ENCODE data around the gene THBD.

THBD gene

GRCh38 chr20:23039136-23039875 is 10.2 kb downstream of the THBD start:
- Histone ChIP-seq H3K27me3 (no peaks in the 10 kb centered on the region), H3K36me3 (no peaks in the 10 kb centered on the region), H3K4me1 (no peaks in the 10 kb centered on the region), H3K9me3 (no peaks in the 10 kb centered on the region; the same call in 1 of the 2 replicates), H3K4me3 (ENCODE audit: low read depth, low read length) (no peak overlapping the region)
- no peak for TF ChIP-seq CTCF (IDR thresholded peaks at IDR 0.05; ENCODE audit: low read depth, low read length)
- no peak for DNase-seq

GRCh38 chr20:23037017-23037481 is 12.4 kb downstream of the THBD start:
- Histone ChIP-seq H3K4me3 (ENCODE audit: low read depth, low read length) (no peak overlapping the region), H3K36me3 (no peaks in the 10 kb centered on the region), H3K9me3 (no peaks in the 10 kb centered on the region; the same call in 1 of the 2 replicates), H3K4me1 (no peaks in the 10 kb centered on the region), H3K27me3 (no peaks in the 10 kb centered on the region)
- DNase-seq, result no peak
- no peak for TF ChIP-seq CTCF (IDR thresholded peaks at IDR 0.05; ENCODE audit: low read depth, low read length)

GRCh38 chr20:23036371-23036770 is 13.1 kb downstream of the THBD start:
- H3K27me3 ChIP-seq, result no peaks in the 10 kb centered on the region
- H3K9me3 ChIP-seq, result no peaks in the 10 kb centered on the region; the same call in 1 of the 2 replicates
- no peak for DNase-seq
- no peak overlapping the region for H3K4me3 ChIP-seq (ENCODE audit: low read depth, low read length)
- TF ChIP-seq CTCF (IDR thresholded peaks at IDR 0.05; ENCODE audit: low read depth, low read length), result no peak
- no peaks in the 10 kb centered on the region for H3K36me3 ChIP-seq
- H3K4me1 ChIP-seq, result no peaks in the 10 kb centered on the region

DNA sequence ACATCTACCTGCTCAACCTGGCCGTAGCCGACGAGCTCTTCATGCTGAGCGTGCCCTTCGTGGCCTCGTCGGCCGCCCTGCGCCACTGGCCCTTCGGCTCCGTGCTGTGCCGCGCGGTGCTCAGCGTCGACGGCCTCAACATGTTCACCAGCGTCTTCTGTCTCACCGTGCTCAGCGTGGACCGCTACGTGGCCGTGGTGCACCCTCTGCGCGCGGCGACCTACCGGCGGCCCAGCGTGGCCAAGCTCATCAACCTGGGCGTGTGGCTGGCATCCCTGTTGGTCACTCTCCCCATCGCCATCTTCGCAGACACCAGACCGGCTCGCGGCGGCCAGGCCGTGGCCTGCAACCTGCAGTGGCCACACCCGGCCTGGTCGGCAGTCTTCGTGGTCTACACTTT is 13.7 kb downstream of the THBD start:
- Histone ChIP-seq H3K9me3 (no peaks in the 10 kb centered on the region; the same call in 1 of the 2 replicates), H3K4me3 (ENCODE audit: low read depth, low read length) (no peak overlapping the region), H3K36me3 (no peaks in the 10 kb centered on the region), H3K4me1 (no peaks in the 10 kb centered on the region), H3K27me3 (no peaks in the 10 kb centered on the region)
- TF ChIP-seq CTCF (IDR thresholded peaks at IDR 0.05; ENCODE audit: low read depth, low read length), result no peak
- DNase-seq, result no peak

GRCh38 chr20:23034721-23035671 is 14.5 kb downstream of the THBD start, which contains the start of gene SSTR4:
Gene SSTR4 (plus strand): TSS chr20:23035312. CDS start chr20:23035484, 172 bp downstream.
- no peaks in the 10 kb centered on the region for H3K4me1 ChIP-seq
- no peak for DNase-seq
- no peaks in the 10 kb centered on the region; the same call in 1 of the 2 replicates for H3K9me3 ChIP-seq
- H3K36me3 ChIP-seq, result no peaks in the 10 kb centered on the region
- no peak for TF ChIP-seq CTCF (IDR thresholded peaks at IDR 0.05; ENCODE audit: low read depth, low read length)
- H3K27me3 ChIP-seq, result no peaks in the 10 kb centered on the region
- no peak within 1 kb of the TSS for H3K4me3 ChIP-seq (ENCODE audit: low read depth, low read length)

Measured in BE2C (cell line).